K562 (cell line): Measurements from ENCODE around the gene TMEM106B. TPM values are rescaled to one million over a fixed set of nuclear protein-coding genes. Genes with fewer than 3 reads are reported as not detected.

Experiments
- ATAC-seq: fragments of 200-7000 bp; cut with Tn5 transposase; 3 replicates; pipeline ENCODE4 v1.9.1; 2020; ENCODE audit warnings: moderate library complexity
- BruUV-seq: library from RNA; stranded (reverse); fragments of 400-500 nt; replicated peaks from 2 replicates; lab custom pipeline; 2021; lab: Mats Ljungman, UMichigan
- CTCF ChIA-PET: fragments of 300-600 bp; formaldehyde crosslinking; extraction: SDS; loops from one replicate; lab custom pipeline; 2021; ENCODE audit warnings: low intra/inter-chr PET ratio; lab: Yijun Ruan, JAX
- POLR2A ChIA-PET: fragments of 300-600, 350-650 bp; sonication (Branson Sonifier 250); formaldehyde crosslinking; extraction: SDS; loops from one replicate; lab custom pipeline; 2021; ENCODE audit warnings: antibody characterized with exemption, inconsistent platforms; lab: Yijun Ruan, JAX
- DNase-seq, 4 experiments: peaks; one replicate each; pipeline versions ENCODE4 v3.0.0 to v3.0.0-alpha.2; 2011 to 2018; ENCODE audit warnings: low spot score in 3 of 4, mixed read lengths in 3 of 4; ENCODE audit errors: extremely low read depth in 1 of 4
- FAIRE-seq: peaks from 2 replicates; lab custom pipeline; 2011; peaks lifted over from hg19 to GRCh38; lab: Jason Lieb, UNC
- H2AFZ ChIP-seq: 2 replicates; pipeline ENCODE4 v1.6.0; 2011; ENCODE audit warnings: low read depth, low read length, control low read depth, inconsistent platforms
- H3K27ac ChIP-seq: fragments of 200-600 bp; 3 replicates; pipeline ENCODE4 v1.8.0; 2011; ENCODE audit warnings: low read depth, mild to moderate bottlenecking, control low read depth, inconsistent platforms, low read length, moderate library complexity, mixed read lengths; ENCODE audit errors: extremely low read depth
- H3K27me3 ChIP-seq, 2 experiments: fragments of 300-600 bp in 1 of 2; 2 replicates in 1 of 2; 3 replicates in 1 of 2; pipeline versions ENCODE4 v1.6.0 to v1.8.0; 2011; ENCODE audit warnings: inconsistent platforms in 2 of 2, low read length in 2 of 2, mild to moderate bottlenecking in 1 of 2, mixed read lengths in 1 of 2, moderate library complexity in 1 of 2; ENCODE audit not compliant: control insufficient read depth in 2 of 2, insufficient read depth in 2 of 2
- H3K36me3 ChIP-seq: fragments of 300-600 bp; 3 replicates; pipeline ENCODE4 v1.8.0; 2011; ENCODE audit warnings: mild to moderate bottlenecking, low read length, inconsistent platforms; ENCODE audit not compliant: control insufficient read depth, insufficient read depth
- H3K4me1 ChIP-seq, 2 experiments: fragments of 200-600 bp in 1 of 2; replicated peaks in 1 of 2; 2 replicates in 1 of 2; 3 replicates in 1 of 2; pipeline versions ENCODE4 v1.5.1 to v1.8.0; 2011; ENCODE audit warnings: inconsistent platforms in 2 of 2, low read length in 2 of 2, mild to moderate bottlenecking in 1 of 2, mixed read lengths in 1 of 2, moderate library complexity in 1 of 2; ENCODE audit not compliant: control insufficient read depth in 2 of 2, insufficient read depth in 2 of 2
- H3K4me2 ChIP-seq: 2 replicates; pipeline ENCODE4 v1.6.1; 2011; ENCODE audit warnings: low read length, control low read depth, inconsistent platforms, mixed read lengths; ENCODE audit not compliant: insufficient read depth
- H3K4me3 ChIP-seq: fragments of 200-600 bp; sonication (generic), shearing (Covaris generic); 2 replicates; pipeline ENCODE4 v1.5.1; 2016; ENCODE audit warnings: control low read depth, inconsistent platforms
- H3K79me2 ChIP-seq: fragments of 200-600 bp; 3 replicates; pipeline ENCODE4 v1.8.0; 2011; ENCODE audit warnings: low read length, inconsistent platforms; ENCODE audit not compliant: control insufficient read depth, insufficient read depth
- H3K9ac ChIP-seq, 2 experiments: 2 replicates each; pipeline versions ENCODE4 v1.6.0 to v1.6.1; 2011; ENCODE audit warnings: low read depth in 2 of 2, low read length in 2 of 2, control low read depth in 1 of 2, inconsistent platforms in 1 of 2, mild to moderate bottlenecking in 1 of 2, mixed read lengths in 1 of 2; ENCODE audit not compliant: insufficient read depth in 1 of 2
- H3K9me1 ChIP-seq: one replicate; pipeline ENCODE4 v1.6.0; 2011; ENCODE audit warnings: inconsistent platforms, mild to moderate bottlenecking, low read length, moderate library complexity; ENCODE audit not compliant: control insufficient read depth, insufficient read depth
- H3K9me3 ChIP-seq: replicated peaks from 2 replicates; pipeline ENCODE4 v1.5.1; 2011; ENCODE audit warnings: low read depth, low read length, inconsistent platforms; ENCODE audit not compliant: control insufficient read depth, insufficient read depth
- H4K20me1 ChIP-seq: replicated peaks from 2 replicates; pipeline ENCODE4 v1.6.1; 2011; ENCODE audit warnings: low read length, inconsistent platforms, mixed read lengths; ENCODE audit not compliant: control insufficient read depth, insufficient read depth
- ARNT ChIP-seq, 2 experiments: fragments of 450-650 bp; IDR thresholded peaks; 2 replicates each; pipeline ENCODE4 v1.6.1; 2016; ENCODE audit warnings: mild to moderate bottlenecking in 1 of 2
- ATF3 ChIP-seq, 2 experiments: fragments of 450-650 bp in 1 of 2; sonication (generic) in 1 of 2; formaldehyde crosslinking in 1 of 2; IDR thresholded peaks in 1 of 2; conservative IDR thresholded peaks in 1 of 2; 2 replicates each; pipeline versions ENCODE4 v1.6.1 to v1.8.1; 2016 to 2023; ENCODE audit warnings: mild to moderate bottlenecking in 2 of 2, moderate library complexity in 2 of 2, inconsistent platforms in 1 of 2, missing genetic modification reagents in 1 of 2
- RUNX1 ChIP-seq: sonication (generic); IDR thresholded peaks from 2 replicates; pipeline ENCODE4 v1.6.1; 2016; ENCODE audit warnings: antibody characterized with exemption, low read depth
- ZNF124 ChIP-seq: sonication (generic); formaldehyde crosslinking; IDR thresholded peaks from 2 replicates; pipeline ENCODE4 v1.8.1; 2022; ENCODE audit warnings: missing genetic modification reagents
- ZNF274 ChIP-seq: IDR thresholded peaks from 2 replicates; pipeline ENCODE4 v1.6.1; 2011; ENCODE audit warnings: low read depth, mild to moderate bottlenecking, low read length, moderate library complexity, borderline replicate concordance
- ZNF668 ChIP-seq: fragments of 250-450 bp; sonication (Bioruptor Pico); IDR thresholded peaks from 2 replicates; pipeline ENCODE4 v1.8.0; 2022; ENCODE audit warnings: mild to moderate bottlenecking, inconsistent platforms
- WGBS: fragments of 100-300 bp; shearing (Covaris generic); methylation state at CpG from one replicate; pipeline ENCODE4 v1.1.6; 2016; ENCODE audit warnings: low coverage, mixed read lengths; ENCODE audit not compliant: insufficient coverage; ENCODE audit errors: missing lambda C conversion rate; 5-methylcytosine and 5-hydroxymethylcytosine counted together
- in situ Hi-C: fragments of 300-500 bp; cut with MboI; formaldehyde crosslinking; loops from 4 replicates; pipeline ENCODE4 v1.15.0; 2018; ENCODE audit warnings: inconsistent platforms, mixed read lengths
- intact Hi-C: fragments of 100-400 bp; cut with micrococcal nuclease; formaldehyde crosslinking; loops from 2 replicates; pipeline ENCODE4 v1.14.2; 2022
- polyA plus RNA-seq, 8 experiments: library from polyadenylated mRNA; depleted of rRNA in 4 of 8; stranded (reverse) in 5 of 8; unstranded in 3 of 8; fragments of >200 nt; fragmentation: Nextera tagmentation in 2 of 8; fragmentation: Illumina TruSeq in 1 of 8; extraction: Ambion mirVana in 2 of 8; extraction: Trizol in 1 of 8; gene quantifications; 2 replicates each; pipeline versions ENCODE4 v1.2.1 to v1.2.3, GENCODE V29; 2011 to 2014; ENCODE audit warnings: inconsistent platforms in 1 of 8, missing spikeins in 1 of 8
- total RNA-seq, 7 experiments: library from RNA; depleted of rRNA in 6 of 7; stranded (reverse); fragments of >200 nt in 6 of 7; fragmentation: Illumina TruSeq in 2 of 7; extraction: Trizol in 2 of 7; gene quantifications; 2 replicates each; pipeline versions ENCODE4 v1.2.1 to v1.2.3, GENCODE V29; 2011 to 2021; ENCODE audit warnings: low replicate concordance in 1 of 7
- TF ChIP-seq, protein P1 (sequence below): sonication (generic); formaldehyde crosslinking; IDR thresholded peaks from 2 replicates; pipeline ENCODE4 v1.8.1; 2023; ENCODE audit warnings: mild to moderate bottlenecking, missing genetic modification reagents

Gene TMEM106B
- total and polyA plus RNA-seq, 9 of the 15 experiments (the other 6 are each of a cell fraction or from before 2014, with no cell fraction given): 8.6 to 30.4 (median 18.7) TPM

DNA sequence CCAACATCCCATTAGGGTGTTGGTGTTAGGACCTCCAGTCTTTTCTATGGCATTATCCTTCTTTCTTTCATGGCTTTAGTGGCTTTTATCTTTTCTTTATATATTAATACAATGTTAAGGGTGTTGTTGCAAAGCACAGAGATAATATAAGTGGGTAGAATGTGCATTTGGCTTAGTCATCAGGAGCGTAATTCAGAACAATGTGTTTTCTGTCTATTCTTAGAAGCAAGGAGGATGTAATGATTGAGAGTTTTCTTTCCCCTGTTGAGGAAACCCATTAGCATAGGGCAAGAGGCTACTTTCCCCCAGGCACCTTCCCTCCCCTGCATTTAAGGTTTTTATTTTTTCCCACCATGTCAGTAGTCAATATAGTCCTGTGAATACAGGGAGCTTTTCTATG lies 79.7 kb downstream of the TMEM106B start:
- intact Hi-C loops (no loop called here), in situ Hi-C loops (no loop called here)
- H3K36me3 ChIP-seq: no peaks in the 10 kb centered on the region
- no peak overlapping the region for H3K4me2 ChIP-seq
- ChIA-PET CTCF (interaction anchor here (0.5 kb wide), 1 partner anchor 32 kb away, joined by 3 read pairs; no protein-coding TSS in a partner anchor), POLR2A (interaction anchor here (0.7 kb wide), 1 partner anchor 363 kb away, joined by 3 read pairs; no protein-coding TSS in a partner anchor)
- H3K4me1 ChIP-seq: no peaks in the 10 kb centered on the region
- TF ChIP-seq, protein P1, sequence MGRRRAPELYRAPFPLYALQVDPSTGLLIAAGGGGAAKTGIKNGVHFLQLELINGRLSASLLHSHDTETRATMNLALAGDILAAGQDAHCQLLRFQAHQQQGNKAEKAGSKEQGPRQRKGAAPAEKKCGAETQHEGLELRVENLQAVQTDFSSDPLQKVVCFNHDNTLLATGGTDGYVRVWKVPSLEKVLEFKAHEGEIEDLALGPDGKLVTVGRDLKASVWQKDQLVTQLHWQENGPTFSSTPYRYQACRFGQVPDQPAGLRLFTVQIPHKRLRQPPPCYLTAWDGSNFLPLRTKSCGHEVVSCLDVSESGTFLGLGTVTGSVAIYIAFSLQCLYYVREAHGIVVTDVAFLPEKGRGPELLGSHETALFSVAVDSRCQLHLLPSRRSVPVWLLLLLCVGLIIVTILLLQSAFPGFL (CRISPR knock-in tag): no peak
- TF ChIP-seq ATF3 (IDR thresholded peaks at IDR 0.05) (no peak), ATF3 (CRISPR knock-in tag; conservative IDR thresholded peaks at IDR 0.05) (no peak), ZNF668 (CRISPR knock-in tag) (no peak), RUNX1 (no peak), ARNT (IDR thresholded peaks at IDR 0.05) (no peak), ZNF124 (CRISPR knock-in tag) (no peak), ZNF274 (no peak)
- DNase-seq (no peak), FAIRE-seq (no peak), ATAC-seq (no peak)
- H3K79me2 ChIP-seq: no peaks in the 10 kb centered on the region
- no peaks in the 10 kb centered on the region for H3K9me1 ChIP-seq
- BruUV-seq: no TSS peak
- H3K9ac ChIP-seq: no peak overlapping the region
- no peak overlapping the region for H2AFZ ChIP-seq
- WGBS: 13% methylated on average over 1 of the region's 1 CpG
- H3K27me3 ChIP-seq: no peaks in the 10 kb centered on the region; a peak in 1 of 5 replicates
- H3K9me3 ChIP-seq: no peaks in the 10 kb centered on the region; the same call in 1 of the 2 replicates
- H4K20me1 ChIP-seq: no peaks in the 10 kb centered on the region
- no peak overlapping the region for H3K4me3 ChIP-seq
- no peak overlapping the region for H3K27ac ChIP-seq
